Thyroid gland (tissue), 4 donors: ENCODE data around the gene ADARB2. TPM values are rescaled to one million over a fixed set of nuclear protein-coding genes. Genes with fewer than 3 reads are reported as not detected.

Source experiments
- DNase-seq, 2 donors: peaks; one replicate each; pipeline ENCODE4 v3.0.0-alpha.2; 2019
- H3K27ac ChIP-seq, 3 donors: fragments of 200-600 bp; sonication (generic); 1 replicate in 2 of 3; 2 replicates in 1 of 3; pipeline ENCODE4 v1.5.1; 2016 to 2019; ENCODE audit warnings: mild to moderate bottlenecking in 1 of 3, moderate library complexity in 1 of 3
- H3K27me3 ChIP-seq: fragments of 200-600 bp; sonication (generic); one replicate; pipeline ENCODE4 v1.5.1; 2019
- H3K36me3 ChIP-seq, 2 donors: fragments of 200-600 bp; sonication (generic); one replicate each; pipeline ENCODE4 v1.5.1; 2016 to 2019
- H3K4me1 ChIP-seq, 2 donors: fragments of 200-600 bp; sonication (generic); one replicate each; pipeline ENCODE4 v1.5.1; 2017 to 2019
- H3K4me3 ChIP-seq, 3 donors: fragments of 200-600 bp; sonication (generic); replicated peaks in 1 of 3; 1 replicate in 2 of 3; 2 replicates in 1 of 3; pipeline ENCODE4 v1.5.1; 2016; ENCODE audit warnings: mild to moderate bottlenecking in 1 of 3
- H3K9me3 ChIP-seq: fragments of 200-600 bp; sonication (generic); one replicate; pipeline ENCODE4 v1.5.1; 2017
- POLR2A ChIP-seq, 2 donors: fragments of 450-650 bp; IDR thresholded peaks; one replicate each; pipeline ENCODE4 v1.6.1; 2017; ENCODE audit warnings: antibody characterized with exemption in 2 of 2, mild to moderate bottlenecking in 2 of 2, moderate library complexity in 1 of 2
- WGBS, 2 donors: methylation state at CpG; one replicate each; pipeline ENCODE4 v1.1.5; 2017; 5-methylcytosine and 5-hydroxymethylcytosine counted together
- intact Hi-C: fragments of 100-400 bp; cut with DNase I; formaldehyde crosslinking; loops from one replicate; pipeline ENCODE4 v1.15.1; 2023
- total RNA-seq, 4 donors: library from RNA; depleted of rRNA; stranded (reverse); fragments of >200 nt; gene quantifications; one replicate each; pipeline ENCODE4 v1.2.3, GENCODE V29; 2016
- TF ChIP-seq, protein P1 (sequence below), 6 experiments: fragments of 200-600 bp in 3 of 6; fragments of 450-650 bp in 3 of 6; sonication (generic) in 3 of 6; IDR thresholded peaks; one replicate each; pipeline ENCODE4 v1.5.1; 2016 to 2019; ENCODE audit warnings: antibody characterized with exemption in 6 of 6, mild to moderate bottlenecking in 2 of 6, inconsistent platforms in 1 of 6, moderate library complexity in 1 of 6

ADARB2 gene
- total RNA-seq, 4 donors from 2014 or later: 0.08 to 0.15 TPM; not detected in 2

DNA sequence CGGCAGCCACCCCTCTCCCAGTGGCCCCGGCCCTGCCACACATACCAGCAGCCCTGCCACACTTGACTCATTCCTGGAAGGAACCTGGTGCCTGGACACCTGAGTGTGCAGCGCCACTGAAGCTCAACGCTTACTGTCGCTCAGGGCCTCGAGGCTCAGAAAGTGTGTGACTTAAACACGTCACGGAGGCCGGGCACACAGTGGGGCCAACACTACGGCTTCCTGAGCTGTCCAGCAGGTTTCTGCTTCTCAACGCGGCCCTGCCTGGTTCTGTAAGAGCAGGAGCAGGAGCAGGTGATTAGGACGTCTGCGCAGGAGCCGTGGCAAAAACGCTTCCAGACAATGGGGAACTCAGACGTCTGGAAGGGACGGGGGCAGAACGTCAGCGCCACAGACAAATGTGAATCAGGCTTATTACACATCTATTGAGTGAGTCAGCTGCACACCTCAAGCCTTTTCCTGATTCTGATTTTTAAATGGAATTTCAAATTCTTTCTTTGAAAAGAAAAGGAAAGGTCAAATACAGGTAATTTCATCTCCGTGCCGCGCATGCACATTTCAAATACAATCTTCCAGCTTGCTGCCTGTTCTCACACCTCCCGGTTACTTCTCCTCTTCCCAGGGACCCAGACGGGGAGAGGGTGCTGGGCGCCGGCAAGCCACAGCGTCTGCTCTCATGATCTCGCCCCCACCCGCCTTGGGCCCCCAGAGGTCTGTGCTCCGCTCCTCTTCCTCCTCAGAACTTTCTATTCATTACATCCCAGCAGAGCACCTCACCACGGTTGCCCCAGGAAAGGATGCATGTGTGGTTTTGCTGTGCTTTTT lies 66.6 kb downstream of the ADARB2 start:
- Histone ChIP-seq H3K27me3 (no peaks in the 10 kb centered on the region), H3K4me3 (no peak overlapping the region), H3K27ac (no peak overlapping the region), H3K9me3 (no peaks in the 10 kb centered on the region), H3K36me3 (no peaks in the 10 kb centered on the region), H3K4me1 (no peaks in the 10 kb centered on the region)
- 63 to 73% methylated on average over 30 to 32 of the region's 32 CpGs for WGBS, 2 donors
- no peak for TF ChIP-seq POLR2A (IDR thresholded peaks at IDR 0.05)
- TF ChIP-seq, protein P1, sequence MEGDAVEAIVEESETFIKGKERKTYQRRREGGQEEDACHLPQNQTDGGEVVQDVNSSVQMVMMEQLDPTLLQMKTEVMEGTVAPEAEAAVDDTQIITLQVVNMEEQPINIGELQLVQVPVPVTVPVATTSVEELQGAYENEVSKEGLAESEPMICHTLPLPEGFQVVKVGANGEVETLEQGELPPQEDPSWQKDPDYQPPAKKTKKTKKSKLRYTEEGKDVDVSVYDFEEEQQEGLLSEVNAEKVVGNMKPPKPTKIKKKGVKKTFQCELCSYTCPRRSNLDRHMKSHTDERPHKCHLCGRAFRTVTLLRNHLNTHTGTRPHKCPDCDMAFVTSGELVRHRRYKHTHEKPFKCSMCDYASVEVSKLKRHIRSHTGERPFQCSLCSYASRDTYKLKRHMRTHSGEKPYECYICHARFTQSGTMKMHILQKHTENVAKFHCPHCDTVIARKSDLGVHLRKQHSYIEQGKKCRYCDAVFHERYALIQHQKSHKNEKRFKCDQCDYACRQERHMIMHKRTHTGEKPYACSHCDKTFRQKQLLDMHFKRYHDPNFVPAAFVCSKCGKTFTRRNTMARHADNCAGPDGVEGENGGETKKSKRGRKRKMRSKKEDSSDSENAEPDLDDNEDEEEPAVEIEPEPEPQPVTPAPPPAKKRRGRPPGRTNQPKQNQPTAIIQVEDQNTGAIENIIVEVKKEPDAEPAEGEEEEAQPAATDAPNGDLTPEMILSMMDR (IDR thresholded peaks at IDR 0.05): no peak
- no peak for DNase-seq
- intact Hi-C loops: no loop called here

GRCh38 chr10:1669433-1669832 lies 67.9 kb downstream of the ADARB2 start:
- Histone ChIP-seq H3K4me3 (no peak overlapping the region), H3K4me1 (no peaks in the 10 kb centered on the region), H3K36me3 (no peaks in the 10 kb centered on the region), H3K27ac (no peak overlapping the region), H3K27me3 (no peaks in the 10 kb centered on the region), H3K9me3 (no peaks in the 10 kb centered on the region)
- TF ChIP-seq, protein P1 (IDR thresholded peaks at IDR 0.05): no peak
- no peak for TF ChIP-seq POLR2A (IDR thresholded peaks at IDR 0.05)
- intact Hi-C loops: no loop called here
- DNase-seq: no peak

GRCh38 chr10:1668399-1668798 lies 68.9 kb downstream of the ADARB2 start:
- no peak for DNase-seq
- Histone ChIP-seq H3K27me3 (no peaks in the 10 kb centered on the region), H3K9me3 (no peaks in the 10 kb centered on the region), H3K4me1 (no peaks in the 10 kb centered on the region), H3K27ac (no peak overlapping the region), H3K36me3 (no peaks in the 10 kb centered on the region), H3K4me3 (no peak overlapping the region)
- no peak for TF ChIP-seq POLR2A (IDR thresholded peaks at IDR 0.05)
- TF ChIP-seq, protein P1 (IDR thresholded peaks at IDR 0.05): no peak
- intact Hi-C loops: no loop called here
- 47 to 66% methylated on average over 5 of the region's 5 CpGs for WGBS, 2 donors

- no peak for DNase-seq
- intact Hi-C loops: no loop called here
- Histone ChIP-seq H3K4me3 (no peak overlapping the region), H3K9me3 (no peaks in the 10 kb centered on the region), H3K4me1 (no peaks in the 10 kb centered on the region), H3K27me3 (no peaks in the 10 kb centered on the region), H3K36me3 (no peaks in the 10 kb centered on the region), H3K27ac (no peak overlapping the region)
- TF ChIP-seq POLR2A (IDR thresholded peaks at IDR 0.05): no peak
- TF ChIP-seq, protein P1 (IDR thresholded peaks at IDR 0.05): no peak
These were observed 69.9 kb downstream of the ADARB2 start for GRCh38 chr10:1667392-1667791.

- DNase-seq: no peak
- H3K9me3 ChIP-seq: no peaks in the 10 kb centered on the region
- intact Hi-C loops: no loop called here
- H3K36me3 ChIP-seq: no peaks in the 10 kb centered on the region
- H3K4me3 ChIP-seq: no peak overlapping the region
- 80 to 82% methylated on average over 13 to 15 of the region's 20 CpGs for WGBS, 2 donors
- no peaks in the 10 kb centered on the region for H3K27me3 ChIP-seq
- TF ChIP-seq POLR2A (IDR thresholded peaks at IDR 0.05): no peak
- TF ChIP-seq, protein P1 (IDR thresholded peaks at IDR 0.05): no peak
- H3K27ac ChIP-seq: no peak overlapping the region
- no peaks in the 10 kb centered on the region for H3K4me1 ChIP-seq
These were observed 71.2 kb downstream of the ADARB2 start for GRCh38 chr10:1666147-1666546.
